ENCODE measurements around the gene ASF1A.

- TF ChIP-seq CTCF (IDR thresholded peaks at IDR 0.05), result no peak
- TF ChIP-seq POLR2A (IDR thresholded peaks at IDR 0.05), result no peak
Measured at GRCh38 chr6:118921084-118921483, 27.1 kb downstream of the ASF1A start.

Measured in testis (tissue), 2 donors.